HepG2 (cell line): ENCODE results near the gene SGSM1. TPM values are rescaled to one million over a fixed set of nuclear protein-coding genes. Genes with fewer than 3 reads are reported as not detected.

Experiments used
- ATAC-seq: fragments of 200-7000 bp; cut with Tn5 transposase; 3 replicates; pipeline ENCODE4 v1.9.1; 2020; ENCODE audit warnings: mild to moderate bottlenecking, moderate library complexity
- BruUV-seq: library from RNA; stranded (reverse); fragments of 400-500 nt; replicated peaks from 2 replicates; lab custom pipeline; 2021; lab: Mats Ljungman, UMichigan
- CTCF ChIA-PET: fragments of 300-600 bp; formaldehyde crosslinking; extraction: SDS; loops from one replicate; lab custom pipeline; 2021; ENCODE audit warnings: low total read pairs, inconsistent platforms, low intra/inter-chr PET ratio; lab: Yijun Ruan, JAX
- POLR2A ChIA-PET: fragments of 350-600 bp; sonication (Branson Sonifier 250); formaldehyde crosslinking; loops from one replicate; lab custom pipeline; 2020; ENCODE audit warnings: antibody characterized with exemption, inconsistent platforms; lab: Yijun Ruan, JAX
- DNase-seq: peaks from one replicate; pipeline ENCODE4 v3.0.0-alpha.2; 2015; ENCODE audit warnings: low spot score
- FAIRE-seq: peaks from 3 replicates; lab custom pipeline; 2011; peaks lifted over from hg19 to GRCh38; lab: Jason Lieb, UNC
- H2AFZ ChIP-seq: one replicate; pipeline ENCODE4 v1.6.1; 2011; ENCODE audit warnings: low read length, inconsistent platforms
- H3K27ac ChIP-seq: fragments of 300-600 bp; 3 replicates; pipeline ENCODE4 v1.8.0; 2011; ENCODE audit warnings: mixed run types, mild to moderate bottlenecking, mixed read lengths, low read length, inconsistent platforms; ENCODE audit not compliant: insufficient read depth; ENCODE audit errors: extremely low read length
- H3K27me3 ChIP-seq, 2 experiments: fragments of 200-600 bp in 1 of 2; 2 replicates in 1 of 2; 3 replicates in 1 of 2; pipeline versions ENCODE4 v1.6.0 to v1.8.0; 2011; ENCODE audit warnings: low read length in 2 of 2, mild to moderate bottlenecking in 2 of 2, moderate library complexity in 2 of 2, inconsistent platforms in 1 of 2; ENCODE audit not compliant: insufficient read depth in 2 of 2, control insufficient read depth in 1 of 2
- H3K36me3 ChIP-seq, 2 experiments: fragments of 200-600 bp in 1 of 2; replicated peaks in 1 of 2; 2 replicates in 1 of 2; 3 replicates in 1 of 2; pipeline versions ENCODE4 v1.5.1 to v1.8.0; 2011; ENCODE audit warnings: low read length in 2 of 2, inconsistent platforms in 1 of 2; ENCODE audit not compliant: insufficient read depth in 2 of 2, control insufficient read depth in 1 of 2
- H3K4me1 ChIP-seq: 2 replicates; pipeline ENCODE4 v1.5.1; 2012; ENCODE audit warnings: low read length, inconsistent platforms; ENCODE audit not compliant: insufficient read depth
- H3K4me2 ChIP-seq: 2 replicates; pipeline ENCODE4 v1.6.0; 2011; ENCODE audit warnings: low read depth, low read length, inconsistent platforms
- H3K4me3 ChIP-seq, 3 experiments: fragments of 200-600 bp in 1 of 3; sonication (generic), shearing (Covaris generic) in 1 of 3; replicated peaks in 1 of 3; 2 replicates each; pipeline ENCODE4 v1.5.1; 2011 to 2016; ENCODE audit warnings: low read length in 3 of 3, inconsistent platforms in 2 of 3, low read depth in 2 of 3, mild to moderate bottlenecking in 2 of 3, control low read depth in 1 of 3, mixed read lengths in 1 of 3; ENCODE audit not compliant: insufficient read depth in 1 of 3
- H3K79me2 ChIP-seq: one replicate; pipeline ENCODE4 v1.6.1; 2011; ENCODE audit warnings: low read length, inconsistent platforms; ENCODE audit not compliant: insufficient read depth
- H3K9ac ChIP-seq: 2 replicates; pipeline ENCODE4 v1.6.0; 2011; ENCODE audit warnings: mild to moderate bottlenecking, low read depth, low read length, inconsistent platforms; ENCODE audit not compliant: insufficient read depth
- H3K9me3 ChIP-seq: 2 replicates; pipeline ENCODE4 v1.5.1; 2012; ENCODE audit warnings: mild to moderate bottlenecking, low read length
- H4K20me1 ChIP-seq: 2 replicates; pipeline ENCODE4 v1.6.0; 2011; ENCODE audit warnings: inconsistent platforms, mild to moderate bottlenecking, low read length, moderate library complexity; ENCODE audit not compliant: insufficient read depth
- BCL6 ChIP-seq: IDR thresholded peaks from 2 replicates; pipeline ENCODE4 v1.6.1; 2016; ENCODE audit warnings: missing genetic modification reagents, missing compliant biosample characterization
- GATAD2A ChIP-seq: IDR thresholded peaks from 2 replicates; pipeline ENCODE4 v1.6.1; 2016
- HNF4A ChIP-seq: sonication (generic); formaldehyde crosslinking; IDR thresholded peaks from 2 replicates; pipeline ENCODE4 v1.4.0; 2020; ENCODE audit warnings: missing genetic modification reagents
- HNF4G ChIP-seq, 2 experiments: sonication (generic) in 1 of 2; formaldehyde crosslinking in 1 of 2; IDR thresholded peaks; 2 replicates each; pipeline versions ENCODE4 v1.4.0 to v1.6.1; 2011 to 2020; ENCODE audit warnings: borderline replicate concordance in 2 of 2, low read depth in 2 of 2, mild to moderate bottlenecking in 2 of 2, low read length in 1 of 2, missing genetic modification reagents in 1 of 2, moderate library complexity in 1 of 2
- KLF12 ChIP-seq: sonication (generic); formaldehyde crosslinking; IDR thresholded peaks from 2 replicates; pipeline ENCODE4 v1.4.0; 2020; ENCODE audit warnings: missing genetic modification reagents, borderline replicate concordance
- NR2C2 ChIP-seq: sonication (generic); formaldehyde crosslinking; IDR thresholded peaks from 2 replicates; pipeline ENCODE4 v1.4.0; 2020; ENCODE audit warnings: missing genetic modification reagents, mild to moderate bottlenecking, moderate library complexity, borderline replicate concordance
- NR2F6 ChIP-seq, 2 experiments: IDR thresholded peaks; 2 replicates each; pipeline ENCODE4 v1.6.1; 2016; ENCODE audit warnings: antibody characterized with exemption in 1 of 2, mild to moderate bottlenecking in 1 of 2
- PAXIP1 ChIP-seq: sonication (generic); formaldehyde crosslinking; conservative IDR thresholded peaks from 2 replicates; pipeline ENCODE4 v1.4.0; 2020; ENCODE audit warnings: mild to moderate bottlenecking, missing genetic modification reagents, moderate library complexity
- ZFP62 ChIP-seq: sonication (generic); formaldehyde crosslinking; IDR thresholded peaks from 2 replicates; pipeline ENCODE4 v1.4.0; 2020; ENCODE audit warnings: missing genetic modification reagents
- WGBS: methylation state at CpG from one replicate; pipeline ENCODE4 v1.1.6; 2017; ENCODE audit warnings: low lambda C conversion rate; 5-methylcytosine and 5-hydroxymethylcytosine counted together
- in situ Hi-C: cut with HindIII; loops from 2 replicates; pipeline ENCODE4 v1.10.0; 2017; ENCODE audit warnings: low pct_unique_long_range_greater_than_20kb; ENCODE audit not compliant: extremely low pct_ligation_motif_present
- intact Hi-C: fragments of 100-400 bp; cut with micrococcal nuclease; formaldehyde crosslinking; loops from one replicate; pipeline ENCODE4 v1.10.0; 2022; ENCODE audit not compliant: unreplicated experiment
- polyA plus RNA-seq, 8 experiments: library from polyadenylated mRNA; depleted of rRNA in 3 of 8; stranded (reverse) in 7 of 8; unstranded in 1 of 8; fragments of >200 nt; fragmentation: Illumina TruSeq in 4 of 8; extraction: Trizol in 4 of 8; gene quantifications; 2 replicates each; pipeline versions ENCODE4 v1.2.1 to v1.2.3, GENCODE V29; 2011 to 2016; ENCODE audit warnings: low read depth in 4 of 8, missing spikeins in 1 of 8, mixed read lengths in 1 of 8; ENCODE audit not compliant: insufficient read depth in 1 of 8
- total RNA-seq, 5 experiments: library from RNA; depleted of rRNA; stranded (reverse); fragments of >200 nt; fragmentation: Illumina TruSeq; extraction: Trizol; gene quantifications; 2 replicates each; pipeline ENCODE4 v1.2.3, GENCODE V29; 2016; ENCODE audit warnings: low read depth in 1 of 5
- TF ChIP-seq, protein P1 (sequence below): sonication (generic); formaldehyde crosslinking; IDR thresholded peaks from 2 replicates; pipeline ENCODE4 v1.9.0; 2021; ENCODE audit warnings: missing genetic modification reagents, borderline replicate concordance

The SGSM1 gene
- total and polyA plus RNA-seq, 2 of the 13 experiments (the other 11 are each of a cell fraction or from before 2014, with no cell fraction given) = 0.07 TPM; not detected in 1

GRCh38 chr22:24789516-24789915 is 16.5 kb upstream of the SGSM1 start:
- FAIRE-seq (peak; percentile 8), ATAC-seq (no peak), DNase-seq (peak; percentile 13)
- TF ChIP-seq GATAD2A (CRISPR knock-in tag) = 0 out of 2 replicates have a peak, but pooled peaks have one; percentile 17
- TF ChIP-seq BCL6 (CRISPR knock-in tag) = 0 out of 2 replicates have a peak, but pooled peaks have one; percentile 25
- TF ChIP-seq HNF4A = peak; percentile 58
- TF ChIP-seq, protein P1, sequence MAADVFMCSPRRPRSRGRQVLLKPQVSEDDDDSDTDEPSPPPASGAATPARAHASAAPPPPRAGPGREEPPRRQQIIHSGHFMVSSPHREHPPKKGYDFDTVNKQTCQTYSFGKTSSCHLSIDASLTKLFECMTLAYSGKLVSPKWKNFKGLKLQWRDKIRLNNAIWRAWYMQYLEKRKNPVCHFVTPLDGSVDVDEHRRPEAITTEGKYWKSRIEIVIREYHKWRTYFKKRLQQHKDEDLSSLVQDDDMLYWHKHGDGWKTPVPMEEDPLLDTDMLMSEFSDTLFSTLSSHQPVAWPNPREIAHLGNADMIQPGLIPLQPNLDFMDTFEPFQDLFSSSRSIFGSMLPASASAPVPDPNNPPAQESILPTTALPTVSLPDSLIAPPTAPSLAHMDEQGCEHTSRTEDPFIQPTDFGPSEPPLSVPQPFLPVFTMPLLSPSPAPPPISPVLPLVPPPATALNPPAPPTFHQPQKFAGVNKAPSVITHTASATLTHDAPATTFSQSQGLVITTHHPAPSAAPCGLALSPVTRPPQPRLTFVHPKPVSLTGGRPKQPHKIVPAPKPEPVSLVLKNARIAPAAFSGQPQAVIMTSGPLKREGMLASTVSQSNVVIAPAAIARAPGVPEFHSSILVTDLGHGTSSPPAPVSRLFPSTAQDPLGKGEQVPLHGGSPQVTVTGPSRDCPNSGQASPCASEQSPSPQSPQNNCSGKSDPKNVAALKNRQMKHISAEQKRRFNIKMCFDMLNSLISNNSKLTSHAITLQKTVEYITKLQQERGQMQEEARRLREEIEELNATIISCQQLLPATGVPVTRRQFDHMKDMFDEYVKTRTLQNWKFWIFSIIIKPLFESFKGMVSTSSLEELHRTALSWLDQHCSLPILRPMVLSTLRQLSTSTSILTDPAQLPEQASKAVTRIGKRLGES (CRISPR knock-in tag) = no peak
- 0 out of 2 replicates have a peak, but pooled peaks have one; percentile 36 for TF ChIP-seq NR2C2 (CRISPR knock-in tag)
- no peak for TF ChIP-seq KLF12
- TF ChIP-seq ZFP62 = no peak
- TF ChIP-seq HNF4G (IDR thresholded peaks at IDR 0.05; ENCODE audit: borderline replicate concordance, low read depth, low read length) = 0 out of 2 replicates have a peak, but pooled peaks have one; percentile 10
- no peak for TF ChIP-seq HNF4G (CRISPR knock-in tag; IDR thresholded peaks at IDR 0.05; ENCODE audit: borderline replicate concordance, low read depth)
- TF ChIP-seq PAXIP1 = 0 out of 2 replicates have a peak, but pooled peaks have one; percentile 25
- TF ChIP-seq NR2F6 (IDR thresholded peaks at IDR 0.05) = peak; percentile 67
- 0 out of 2 replicates have a peak, but pooled peaks have one; percentile 29 for TF ChIP-seq NR2F6 (CRISPR knock-in tag; IDR thresholded peaks at IDR 0.05)
- 0% methylated on average over 3 of the region's 3 CpGs for WGBS
- Histone ChIP-seq H3K36me3 (no peaks in the 10 kb centered on the region), H3K9me3 (no peaks in the 10 kb centered on the region), H4K20me1 (no peaks in the 10 kb centered on the region), H3K27ac (no peak overlapping the region), H3K9ac (no peak overlapping the region), H3K27me3 (no peaks in the 10 kb centered on the region), H3K4me2 (no peak overlapping the region), H3K79me2 (no peaks in the 10 kb centered on the region), H3K4me1 (peaks cover 8% of the 10 kb centered on the region), H3K4me3 (no peak overlapping the region), H2AFZ (no peak overlapping the region)
- in situ Hi-C loops = no loop called here
- BruUV-seq = no TSS peak
- CTCF ChIA-PET = no interaction called here
- POLR2A ChIA-PET = no interaction called here
- intact Hi-C loops = no loop called here
